GM12878 (cell line): ENCODE measurements around the gene ARL3. TPM values are rescaled to one million over a fixed set of nuclear protein-coding genes. Genes with fewer than 3 reads are reported as not detected.

ENCODE experiments used
- ATAC-seq: fragments of 200-7000 bp; cut with Tn5 transposase; 3 replicates; pipeline ENCODE4 v1.9.1; 2020; ENCODE audit warnings: mild to moderate bottlenecking, moderate library complexity
- BruUV-seq: library from RNA; stranded (reverse); fragments of 400-500 nt; replicated peaks from 2 replicates; lab custom pipeline; 2021; lab: Mats Ljungman, UMichigan
- CTCF ChIA-PET: fragments of 300-600 bp; sonication (Branson Sonifier 250); formaldehyde crosslinking; extraction: SDS; loops from one replicate; lab custom pipeline; 2021; ENCODE audit warnings: inconsistent platforms; lab: Yijun Ruan, JAX
- POLR2A ChIA-PET: fragments of 350-600 bp; formaldehyde crosslinking; extraction: SDS; loops from one replicate; lab custom pipeline; 2021; ENCODE audit warnings: inconsistent platforms; lab: Charles Lee
- RAD21 ChIA-PET: fragments of 300-600 bp; sonication (Branson Sonifier 250); formaldehyde crosslinking; loops from one replicate; lab custom pipeline; 2023; ENCODE audit warnings: antibody characterized with exemption; ENCODE audit not compliant: unreplicated experiment; lab: Charles Lee
- SMC1A ChIA-PET: fragments of 300-600 bp; sonication (Branson Sonifier 250); formaldehyde crosslinking; loops from one replicate; lab custom pipeline; 2023; ENCODE audit not compliant: unreplicated experiment, uncharacterized antibody; lab: Charles Lee
- DNase-seq: peaks from one replicate; pipeline ENCODE4 v3.0.0-alpha.2; 2011; ENCODE audit warnings: low read depth, low spot score
- FAIRE-seq: peaks from 3 replicates; lab custom pipeline; 2011; peaks lifted over from hg19 to GRCh38; lab: Jason Lieb, UNC
- H2AFZ ChIP-seq: 2 replicates; pipeline ENCODE4 v1.6.0; 2011; ENCODE audit warnings: low read depth, low read length, control low read depth; ENCODE audit not compliant: control insufficient read depth
- H3K27ac ChIP-seq: 2 replicates; pipeline ENCODE4 v1.5.1; 2011; ENCODE audit warnings: control low read depth; ENCODE audit not compliant: control insufficient read depth, insufficient read depth
- H3K27me3 ChIP-seq, 2 experiments: replicated peaks in 1 of 2; 2 replicates each; pipeline versions ENCODE4 v1.6.0 to v1.6.1; 2011; ENCODE audit warnings: low read length in 1 of 2; ENCODE audit not compliant: control insufficient read depth in 2 of 2, insufficient read depth in 2 of 2
- H3K36me3 ChIP-seq, 2 experiments: 2 replicates each; pipeline ENCODE4 v1.5.1; 2011; ENCODE audit warnings: low read length in 1 of 2; ENCODE audit not compliant: control insufficient read depth in 2 of 2, insufficient read depth in 2 of 2
- H3K4me1 ChIP-seq: 2 replicates; pipeline ENCODE4 v1.6.1; 2011; ENCODE audit warnings: mild to moderate bottlenecking, low read length, moderate library complexity, mixed read lengths; ENCODE audit not compliant: control insufficient read depth, insufficient read depth
- H3K4me2 ChIP-seq: 2 replicates; pipeline ENCODE4 v1.6.0; 2011; ENCODE audit warnings: control low read depth; ENCODE audit not compliant: control insufficient read depth, insufficient read depth
- H3K4me3 ChIP-seq: fragments of 200-600 bp; sonication (generic); 2 replicates; pipeline ENCODE4 v1.5.1; 2016
- H3K79me2 ChIP-seq: 2 replicates; pipeline ENCODE4 v1.6.0; 2011; ENCODE audit warnings: low read length; ENCODE audit not compliant: control insufficient read depth, insufficient read depth
- H3K9ac ChIP-seq: 2 replicates; pipeline ENCODE4 v1.8.0; 2011; ENCODE audit warnings: low read length, control low read depth, mixed read lengths; ENCODE audit not compliant: control insufficient read depth, insufficient read depth
- H3K9me3 ChIP-seq: replicated peaks from 3 replicates; pipeline ENCODE4 v1.5.1; 2011; ENCODE audit warnings: mild to moderate bottlenecking, low read length; ENCODE audit not compliant: control insufficient read depth, insufficient read depth
- H4K20me1 ChIP-seq: 2 replicates; pipeline ENCODE4 v1.6.0; 2011; ENCODE audit not compliant: control insufficient read depth, insufficient read depth
- CBX5 ChIP-seq: sonication (generic); IDR thresholded peaks from 2 replicates; pipeline ENCODE4 v1.6.1; 2016; ENCODE audit warnings: low read depth, moderate library complexity, mild to moderate bottlenecking, inconsistent platforms
- CUX1 ChIP-seq: IDR thresholded peaks from 2 replicates; pipeline ENCODE4 v1.6.1; 2012; ENCODE audit warnings: improper control_type of control experiment, low read depth, low read length; ENCODE audit not compliant: insufficient replicate concordance
- FOXK2 ChIP-seq: fragments of 450-650 bp; IDR thresholded peaks from 2 replicates; pipeline ENCODE4 v1.6.1; 2017; ENCODE audit warnings: mild to moderate bottlenecking, moderate library complexity
- NKRF ChIP-seq: fragments of 450-650 bp; conservative IDR thresholded peaks from 2 replicates; pipeline ENCODE4 v1.6.1; 2017; ENCODE audit warnings: mild to moderate bottlenecking, moderate library complexity
- RAD21 ChIP-seq: IDR thresholded peaks from 2 replicates; pipeline ENCODE4 v1.6.1; 2011; ENCODE audit warnings: mild to moderate bottlenecking, low read depth, low read length, moderate library complexity; ENCODE audit not compliant: insufficient read depth
- SREBF1 ChIP-seq: IDR thresholded peaks from 2 replicates; pipeline ENCODE4 v1.6.1; 2012; ENCODE audit warnings: mild to moderate bottlenecking, low read length
- ZNF217 ChIP-seq: fragments of 450-650 bp; IDR thresholded peaks from 2 replicates; pipeline ENCODE4 v1.6.1; 2017; ENCODE audit warnings: antibody characterized with exemption, mild to moderate bottlenecking
- ZNF384 ChIP-seq: IDR thresholded peaks from 2 replicates; pipeline ENCODE4 v1.6.1; 2012; ENCODE audit warnings: low read depth, mild to moderate bottlenecking, low read length, improper control_type of control experiment, borderline replicate concordance
- ZNF592 ChIP-seq: fragments of 450-650 bp; IDR thresholded peaks from 2 replicates; pipeline ENCODE4 v1.6.1; 2017; ENCODE audit warnings: mild to moderate bottlenecking, moderate library complexity
- WGBS: methylation state at CpG from one replicate; pipeline ENCODE4 v1.1.6; 2016; ENCODE audit warnings: low lambda C conversion rate; ENCODE audit not compliant: insufficient replicate concordance, insufficient coverage; ENCODE audit errors: missing lambda C conversion rate; 5-methylcytosine and 5-hydroxymethylcytosine counted together
- in situ Hi-C: fragments of 300-500 bp; cut with MboI; formaldehyde crosslinking; loops from 9 replicates; pipeline ENCODE4 v1.14.3; 2018; ENCODE audit warnings: mixed read lengths
- intact Hi-C: fragments of 100-400 bp; cut with micrococcal nuclease; formaldehyde crosslinking; loops from one replicate; pipeline ENCODE4 v1.14.2; 2022; ENCODE audit not compliant: unreplicated experiment
- polyA plus RNA-seq, 11 experiments: library from polyadenylated mRNA; depleted of rRNA in 4 of 11; unstranded in 6 of 11; stranded (reverse) in 5 of 11; fragments of >200 nt; fragmentation: Nextera tagmentation in 4 of 11; fragmentation: Illumina TruSeq in 1 of 11; extraction: Ambion mirVana in 4 of 11; extraction: Trizol in 1 of 11; gene quantifications; 1 replicate in 1 of 11; 2 replicates in 10 of 11; pipeline versions ENCODE4 v1.2.1 to v1.2.3, GENCODE V29; 2011 to 2016; ENCODE audit warnings: inconsistent platforms in 2 of 11, missing spikeins in 2 of 11, low read depth in 1 of 11
- total RNA-seq, 4 experiments: library from RNA; depleted of rRNA in 3 of 4; stranded (reverse); fragments of >200 nt in 3 of 4; fragmentation: Illumina TruSeq in 1 of 4; extraction: Trizol in 1 of 4; gene quantifications; 2 replicates each; pipeline versions ENCODE4 v1.2.1 to v1.2.3, GENCODE V29; 2013 to 2021

Gene ARL3
- total and polyA plus RNA-seq, 10 of the 15 experiments (the other 5 are each of a cell fraction or from before 2014, with no cell fraction given), result 4.9 to 26.1 (median 11.0) TPM

GRCh38 chr10:102665904-102666509 lies 48.2 kb downstream of the ARL3 start:
- Histone ChIP-seq H2AFZ (no peak overlapping the region), H3K4me1 (peaks cover 10% of the 10 kb centered on the region), H4K20me1 (no peaks in the 10 kb centered on the region), H3K4me2 (no peak overlapping the region), H3K9me3 (no peaks in the 10 kb centered on the region), H3K9ac (no peak overlapping the region), H3K4me3 (no peak overlapping the region), H3K27me3 (no peaks in the 10 kb centered on the region), H3K27ac (no peak overlapping the region), H3K79me2 (no peaks in the 10 kb centered on the region), H3K36me3 (no peaks in the 10 kb centered on the region)
- RAD21 ChIA-PET, result interaction anchor here (1.1 to 1.4 kb wide), 2 partner anchors 10 to 13 kb away, joined by 5 read pairs; no protein-coding TSS in a partner anchor
- no peak for TF ChIP-seq FOXK2
- no peak for TF ChIP-seq ZNF592
- no peak for TF ChIP-seq ZNF384
- TF ChIP-seq ZNF217, result no peak
- TF ChIP-seq CBX5, result no peak
- no peak for TF ChIP-seq SREBF1
- TF ChIP-seq NKRF, result no peak
- TF ChIP-seq CUX1, result no peak
- TF ChIP-seq RAD21, result no peak
- FAIRE-seq (no peak), ATAC-seq (no peak), DNase-seq (no peak)
- in situ Hi-C loops (no loop called here), intact Hi-C loops (no loop called here)
- CTCF ChIA-PET, result interaction anchor here (0.6 to 9.4 kb wide), 4 partner anchors 10 to 70 kb away, joined by 3 to 82 read pairs (median 4); no protein-coding TSS in a partner anchor
- BruUV-seq, result no TSS peak
- 84% methylated on average over 9 of the region's 9 CpGs for WGBS
- POLR2A ChIA-PET, result interaction anchor here (0.5 to 1.9 kb wide), 4 partner anchors 9 to 674 kb away, joined by 4 to 7 read pairs (median 5); partner anchors contain the start of gene TRIM8
- SMC1A ChIA-PET, result interaction anchor here (0.7 to 1.9 kb wide), 5 partner anchors 10 to 162 kb away, joined by 3 to 5 read pairs (median 3); partner anchors contain the start of genes SUFU and TRIM8
